OCI-LY1 (cell line): Measurements from ENCODE around the gene PRELP.
"Not testable (repeated sequence)": the region's sequence is repeated elsewhere in the genome, so short reads cannot be mapped to it uniquely, and the experiment has no call there.

Source experiments
- H2AFZ ChIP-seq: fragments of 200-600 bp; sonication (generic), shearing (Covaris generic); 2 replicates; pipeline ENCODE4 v1.6.0; 2014; ENCODE audit warnings: antibody characterized with exemption, mild to moderate bottlenecking, low read length
- H3F3A ChIP-seq: fragments of 200-600 bp; sonication (generic), shearing (Covaris generic); 2 replicates; pipeline ENCODE4 v1.6.0; 2014; ENCODE audit warnings: mild to moderate bottlenecking, antibody characterized with exemption, low read length, moderate library complexity; ENCODE audit not compliant: insufficient read depth
- H3K27ac ChIP-seq: fragments of 200-600 bp; sonication (generic); 2 replicates; pipeline ENCODE4 v1.5.1; 2014; ENCODE audit warnings: low read length, mixed run types, mild to moderate bottlenecking, low read depth; ENCODE audit not compliant: poor library complexity, severe bottlenecking
- H3K27me3 ChIP-seq: fragments of 200-600 bp; sonication (generic); 2 replicates; pipeline ENCODE4 v1.6.0; 2014; ENCODE audit warnings: antibody characterized with exemption, mild to moderate bottlenecking, low read length, moderate library complexity; ENCODE audit not compliant: insufficient read depth
- H3K36me3 ChIP-seq: fragments of 200-600 bp; sonication (generic); 2 replicates; pipeline ENCODE4 v1.6.1; 2014; ENCODE audit warnings: mild to moderate bottlenecking, antibody characterized with exemption, low read length, moderate library complexity, mixed read lengths; ENCODE audit not compliant: insufficient read depth
- H3K4me1 ChIP-seq: fragments of 200-600 bp; sonication (generic); 2 replicates; pipeline ENCODE4 v1.5.1; 2014; ENCODE audit warnings: mild to moderate bottlenecking, low read length, moderate library complexity; ENCODE audit not compliant: insufficient read depth, severe bottlenecking
- H3K4me2 ChIP-seq: fragments of 200-600 bp; sonication (generic), shearing (Covaris generic); 2 replicates; pipeline ENCODE4 v1.6.1; 2014; ENCODE audit warnings: low read length
- H3K4me3 ChIP-seq: fragments of 200-600 bp; sonication (generic); 2 replicates; pipeline ENCODE4 v1.5.1; 2014; ENCODE audit warnings: low read length, low read depth, mild to moderate bottlenecking, mixed read lengths; ENCODE audit not compliant: poor library complexity, severe bottlenecking
- H3K79me2 ChIP-seq: fragments of 200-600 bp; shearing (Covaris generic); 2 replicates; pipeline ENCODE4 v1.6.1; 2016; ENCODE audit warnings: mixed run types, low read length, mixed read lengths; ENCODE audit not compliant: insufficient read depth
- H3K9ac ChIP-seq: fragments of 200-600 bp; sonication (generic), shearing (Covaris generic); 2 replicates; pipeline ENCODE4 v1.6.1; 2014; ENCODE audit warnings: mild to moderate bottlenecking, low read length, mixed read lengths
- H3K9me2 ChIP-seq: fragments of 200-600 bp; sonication (generic), shearing (Covaris generic); 2 replicates; pipeline ENCODE4 v1.6.1; 2014; ENCODE audit warnings: low read depth, mild to moderate bottlenecking, low read length, mixed read lengths
- H3K9me3 ChIP-seq: fragments of 200-600 bp; shearing (Covaris generic); 2 replicates; pipeline ENCODE4 v1.6.1; 2014; ENCODE audit warnings: low read length, mixed read lengths
- H4K20me1 ChIP-seq: fragments of 200-600 bp; sonication (generic), shearing (Covaris generic); 2 replicates; pipeline ENCODE4 v1.6.0; 2016; ENCODE audit warnings: mild to moderate bottlenecking, low read length; ENCODE audit not compliant: insufficient read depth
- EZH2 ChIP-seq: fragments of 200-600 bp; sonication (generic), shearing (Covaris generic); IDR thresholded peaks from 2 replicates; pipeline ENCODE4 v1.8.0; 2017; ENCODE audit warnings: borderline replicate concordance, mixed run types, mild to moderate bottlenecking, antibody characterized with exemption, low read length, moderate library complexity, mixed read lengths
- TF ChIP-seq, protein P1 (sequence below): fragments of 200-600 bp; sonication (generic), shearing (Covaris generic); IDR thresholded peaks from 2 replicates; pipeline ENCODE4 v1.5.1; 2017; ENCODE audit warnings: mild to moderate bottlenecking, antibody characterized with exemption, low read length, moderate library complexity, mixed read lengths

Gene PRELP

DNA sequence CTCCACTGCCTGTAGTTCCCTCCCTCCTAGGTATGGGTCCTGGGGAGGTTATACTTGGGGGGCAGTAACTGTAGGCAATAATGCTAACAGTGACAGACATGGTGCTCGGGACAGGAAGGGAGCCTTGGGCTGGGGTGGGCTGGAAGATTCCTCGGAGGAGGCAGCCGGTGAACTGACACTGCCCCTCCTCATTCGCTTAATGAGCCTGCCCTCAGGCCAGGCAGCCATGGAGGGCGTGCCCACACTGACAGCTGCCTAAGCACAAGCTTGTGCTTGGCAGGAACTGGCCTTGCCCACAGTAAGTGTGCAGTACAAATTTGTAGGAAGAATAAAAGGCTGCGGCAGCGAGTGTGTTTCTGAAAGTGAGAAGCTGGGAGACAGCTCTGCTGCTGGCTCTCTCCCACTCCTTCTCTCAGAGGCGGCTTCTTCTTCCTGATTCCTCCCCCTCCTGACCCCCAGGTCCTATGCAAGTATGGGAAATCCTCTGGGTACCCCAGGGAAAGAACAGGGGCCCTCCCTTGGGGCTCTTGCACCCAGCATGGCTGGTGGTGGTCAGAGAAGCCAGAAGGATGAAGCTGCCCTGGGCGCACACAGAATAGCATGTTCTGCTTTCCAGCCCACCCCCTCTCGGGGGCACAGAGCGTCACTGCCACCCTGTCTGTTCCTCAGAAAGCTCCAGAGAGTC, 42.0 kb downstream of the PRELP start:
- no peaks in the 10 kb centered on the region for H3K4me1 ChIP-seq
- H3K27me3 ChIP-seq: no peaks in the 10 kb centered on the region; the same call in 1 of the 2 replicates
- H3F3A ChIP-seq: no peaks in the 10 kb centered on the region
- no peak overlapping the region for H3K4me2 ChIP-seq
- H3K27ac ChIP-seq: no peak overlapping the region
- H4K20me1 ChIP-seq: no peaks in the 10 kb centered on the region
- H3K9me3 ChIP-seq: no peaks in the 10 kb centered on the region
- TF ChIP-seq EZH2: no peak
- TF ChIP-seq, protein P1, sequence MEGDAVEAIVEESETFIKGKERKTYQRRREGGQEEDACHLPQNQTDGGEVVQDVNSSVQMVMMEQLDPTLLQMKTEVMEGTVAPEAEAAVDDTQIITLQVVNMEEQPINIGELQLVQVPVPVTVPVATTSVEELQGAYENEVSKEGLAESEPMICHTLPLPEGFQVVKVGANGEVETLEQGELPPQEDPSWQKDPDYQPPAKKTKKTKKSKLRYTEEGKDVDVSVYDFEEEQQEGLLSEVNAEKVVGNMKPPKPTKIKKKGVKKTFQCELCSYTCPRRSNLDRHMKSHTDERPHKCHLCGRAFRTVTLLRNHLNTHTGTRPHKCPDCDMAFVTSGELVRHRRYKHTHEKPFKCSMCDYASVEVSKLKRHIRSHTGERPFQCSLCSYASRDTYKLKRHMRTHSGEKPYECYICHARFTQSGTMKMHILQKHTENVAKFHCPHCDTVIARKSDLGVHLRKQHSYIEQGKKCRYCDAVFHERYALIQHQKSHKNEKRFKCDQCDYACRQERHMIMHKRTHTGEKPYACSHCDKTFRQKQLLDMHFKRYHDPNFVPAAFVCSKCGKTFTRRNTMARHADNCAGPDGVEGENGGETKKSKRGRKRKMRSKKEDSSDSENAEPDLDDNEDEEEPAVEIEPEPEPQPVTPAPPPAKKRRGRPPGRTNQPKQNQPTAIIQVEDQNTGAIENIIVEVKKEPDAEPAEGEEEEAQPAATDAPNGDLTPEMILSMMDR: no peak
- H3K4me3 ChIP-seq: no peak overlapping the region
- no peak overlapping the region for H2AFZ ChIP-seq
- no peaks in the 10 kb centered on the region for H3K9me2 ChIP-seq
- H3K9ac ChIP-seq: no peak overlapping the region
- no peaks in the 10 kb centered on the region for H3K79me2 ChIP-seq
- H3K36me3 ChIP-seq: no peaks in the 10 kb centered on the region

DNA sequence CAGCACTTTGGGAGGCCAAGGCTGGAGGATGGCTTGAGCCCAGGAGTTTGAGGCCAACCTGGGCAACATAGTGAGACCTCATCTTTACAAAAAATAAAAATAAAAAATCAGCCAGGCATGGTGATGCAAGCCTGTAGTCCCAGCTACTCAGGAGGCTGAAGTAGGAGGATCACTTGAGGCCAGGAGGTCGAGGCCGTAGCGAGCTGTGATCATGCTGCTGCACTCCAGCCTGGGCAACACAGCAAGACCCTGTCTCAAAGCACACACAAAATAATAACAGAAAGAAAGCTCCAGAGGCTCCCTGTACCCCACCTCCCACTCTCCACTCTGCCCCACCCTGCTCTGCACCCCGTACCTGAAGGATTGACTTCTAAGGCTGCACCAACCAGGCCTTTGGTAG, 42.5 kb downstream of the PRELP start:
- not testable (repeated sequence) for H2AFZ ChIP-seq, H3K79me2 ChIP-seq, H3K27me3 ChIP-seq

DNA sequence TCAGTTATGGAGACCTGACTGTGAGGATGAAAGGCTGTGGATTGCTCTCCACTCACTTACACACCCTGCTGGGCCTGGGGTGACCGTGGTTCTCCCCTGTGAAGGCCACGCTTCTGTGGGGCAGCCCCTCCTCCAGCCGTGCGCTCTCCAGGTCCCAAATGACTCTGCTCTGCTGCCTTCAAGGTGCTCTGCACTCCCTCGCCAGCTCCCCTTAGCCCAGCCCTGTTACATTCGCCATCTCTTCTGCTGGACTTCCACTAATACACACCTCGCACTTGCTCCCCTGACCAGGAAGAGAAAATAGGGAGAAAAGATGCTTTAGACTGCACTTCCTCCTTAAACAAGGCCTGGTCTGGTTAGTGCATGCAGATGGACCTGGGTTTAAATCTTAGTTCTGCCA, 42.9 kb downstream of the PRELP start:
- Histone ChIP-seq H3F3A (no peaks in the 10 kb centered on the region), H3K4me2 (no peak overlapping the region)

More for the DNA sequence above, 42.5 kb downstream of the PRELP start:
- H3K9me3 ChIP-seq, H3K27ac ChIP-seq, H4K20me1 ChIP-seq, H3K9me2 ChIP-seq, H3K36me3 ChIP-seq, H3K4me1 ChIP-seq, H3K9ac ChIP-seq, H3F3A ChIP-seq, H3K4me3 ChIP-seq, H3K4me2 ChIP-seq: not testable (repeated sequence)

More for the DNA sequence above, 42.9 kb downstream of the PRELP start:
- Histone ChIP-seq H3K4me3 (no peak overlapping the region), H2AFZ (no peak overlapping the region), H3K9ac (no peak overlapping the region), H3K4me1 (no peaks in the 10 kb centered on the region), H4K20me1 (no peaks in the 10 kb centered on the region), H3K27me3 (no peaks in the 10 kb centered on the region; the same call in 1 of the 2 replicates), H3K9me2 (no peaks in the 10 kb centered on the region), H3K36me3 (no peaks in the 10 kb centered on the region), H3K9me3 (no peaks in the 10 kb centered on the region), H3K27ac (no peak overlapping the region), H3K79me2 (no peaks in the 10 kb centered on the region)
- TF ChIP-seq, protein P1: no peak
- TF ChIP-seq EZH2: no peak
